A549 (cell line): Measurements from ENCODE around the gene RNASE7.
"Not testable (repeated sequence)": the region's sequence is repeated elsewhere in the genome, so short reads cannot be mapped to it uniquely, and the experiment has no call there.

Experiments
- CTCF ChIP-seq: fragments of >200 bp; sonication (Bioruptor Twin); formaldehyde crosslinking; IDR thresholded peaks from 3 replicates; pipeline ENCODE4 v1.5.1; 2016
- EP300 ChIP-seq, 2 experiments: fragments of >200 bp; sonication (Bioruptor Twin); formaldehyde crosslinking; IDR thresholded peaks; 2 replicates in 1 of 2; 3 replicates in 1 of 2; pipeline ENCODE4 v1.6.1; 2016 to 2017
- FOSL2 ChIP-seq, 2 experiments: fragments of 450-650 bp in 1 of 2; fragments of >200 bp in 1 of 2; sonication (Bioruptor Twin) in 1 of 2; formaldehyde crosslinking; IDR thresholded peaks; 2 replicates each; pipeline versions ENCODE4 v1.5.0 to v1.6.1; 2016 to 2020; ENCODE audit warnings: mild to moderate bottlenecking in 1 of 2, moderate library complexity in 1 of 2
- HEYL ChIP-seq: fragments of 250-450 bp; sonication (Bioruptor Pico); IDR thresholded peaks from 2 replicates; pipeline ENCODE4 v1.8.0; 2021; ENCODE audit warnings: mild to moderate bottlenecking, moderate library complexity
- POLR2A ChIP-seq: IDR thresholded peaks from 2 replicates; pipeline ENCODE4 v1.6.1; 2012; ENCODE audit warnings: mild to moderate bottlenecking, low read length
- RAD21 ChIP-seq, 2 experiments: fragments of >200 bp in 1 of 2; sonication (Bioruptor Twin) in 1 of 2; formaldehyde crosslinking in 1 of 2; IDR thresholded peaks in 1 of 2; conservative IDR thresholded peaks in 1 of 2; 2 replicates in 1 of 2; 3 replicates in 1 of 2; pipeline ENCODE4 v1.6.1; 2012 to 2018; ENCODE audit warnings: inconsistent platforms in 1 of 2
- RFX5 ChIP-seq: fragments of 450-650 bp; IDR thresholded peaks from 2 replicates; pipeline ENCODE4 v1.7.1; 2014; ENCODE audit warnings: antibody characterized with exemption, mild to moderate bottlenecking, moderate library complexity
- SREBF2 ChIP-seq: fragments of 450-650 bp; IDR thresholded peaks from 2 replicates; pipeline ENCODE4 v1.6.1; 2014; ENCODE audit warnings: mild to moderate bottlenecking, moderate library complexity

- TF ChIP-seq FOSL2 (IDR thresholded peaks at IDR 0.05); FOSL2 (CRISPR knock-in tag; IDR thresholded peaks at IDR 0.05); CTCF; SREBF2; POLR2A; HEYL (CRISPR knock-in tag); RAD21 (conservative IDR thresholded peaks at IDR 0.05 in 1 of 2, IDR thresholded peaks at IDR 0.05 in 1 of 2); EP300 (IDR thresholded peaks at IDR 0.05); RFX5: not testable (repeated sequence)
Measured at GRCh38 chr14:21040941-21041340, 1.2 kb upstream of the RNASE7 start.
